Endodermal cell (in vitro differentiated cells): ENCODE data around the gene KLHL26. TPM values are rescaled to one million over a fixed set of nuclear protein-coding genes. Genes with fewer than 3 reads are reported as not detected.

Experiments
- DNase-seq: peaks from one replicate; pipeline ENCODE4 v3.0.0-alpha.2; 2017
- H3K27ac ChIP-seq: 2 replicates; pipeline ENCODE4 v1.5.1; 2013; ENCODE audit warnings: mild to moderate bottlenecking, low read depth, low read length, moderate library complexity
- H3K27me3 ChIP-seq: 2 replicates; pipeline ENCODE4 v1.6.1; 2013; ENCODE audit warnings: mild to moderate bottlenecking, low read length, moderate library complexity; ENCODE audit not compliant: insufficient read depth, control insufficient read depth, poor library complexity, severe bottlenecking
- H3K36me3 ChIP-seq: 2 replicates; pipeline ENCODE4 v1.7.0; 2013; ENCODE audit warnings: mild to moderate bottlenecking, low read length, moderate library complexity; ENCODE audit not compliant: control insufficient read depth, insufficient read depth
- H3K4me1 ChIP-seq: one replicate; pipeline ENCODE4 v1.7.0; 2013; ENCODE audit warnings: low read length; ENCODE audit not compliant: control insufficient read depth, insufficient read depth
- H3K4me3 ChIP-seq: 2 replicates; pipeline ENCODE4 v1.5.1; 2013; ENCODE audit warnings: mild to moderate bottlenecking, low read length, moderate library complexity
- H3K9ac ChIP-seq: 2 replicates; pipeline ENCODE4 v1.6.1; 2013; ENCODE audit warnings: mild to moderate bottlenecking, low read length, moderate library complexity; ENCODE audit not compliant: poor library complexity, severe bottlenecking; ENCODE audit errors: extremely low read depth
- H3K9me3 ChIP-seq: 2 replicates; pipeline ENCODE4 v1.6.1; 2013; ENCODE audit warnings: mild to moderate bottlenecking, low read length, moderate library complexity; ENCODE audit not compliant: control insufficient read depth
- H3K27ac Mint-ChIP-seq: 2 replicates; pipeline ENCODE4 v1.8.0; 2020; ENCODE audit warnings: mixed read lengths
- H3K27me3 Mint-ChIP-seq: 2 replicates; pipeline ENCODE4 v1.8.0; 2021; ENCODE audit warnings: mild to moderate bottlenecking, mixed read lengths; ENCODE audit not compliant: insufficient read depth
- H3K36me3 Mint-ChIP-seq: 2 replicates; pipeline ENCODE4 v1.8.0; 2020; ENCODE audit warnings: low read depth, mixed read lengths
- H3K4me1 Mint-ChIP-seq: 2 replicates; pipeline ENCODE4 v1.8.0; 2020; ENCODE audit warnings: mixed read lengths
- H3K4me3 Mint-ChIP-seq: 2 replicates; pipeline ENCODE4 v1.8.0; 2020; ENCODE audit warnings: mild to moderate bottlenecking, moderate library complexity, mixed read lengths
- H3K9me3 Mint-ChIP-seq: 2 replicates; pipeline ENCODE4 v1.8.0; 2020; ENCODE audit warnings: mild to moderate bottlenecking, mixed read lengths
- CTCF ChIP-seq: fragments of 200-600 bp; sonication (generic); conservative IDR thresholded peaks from 2 replicates; pipeline ENCODE4 v1.5.0; 2021; ENCODE audit warnings: antibody characterized with exemption, mild to moderate bottlenecking
- WGBS, 2 experiments: methylation state at CpG; one replicate each; pipeline versions ENCODE4 v1.1.5 to v1.1.7; 2013; ENCODE audit warnings: missing lambda C conversion rate in 2 of 2, mixed read lengths in 1 of 2; ENCODE audit not compliant: insufficient coverage in 1 of 2, insufficient read length in 1 of 2; 5-methylcytosine and 5-hydroxymethylcytosine counted together
- total RNA-seq, 2 donors: library from RNA; stranded (reverse); fragmentation: NEBNext Ultra II Directional in 1 of 2; extraction: Animal tissue kit (Norgen Biotek cat#: 25700) in 1 of 2; gene quantifications; 2 replicates in 1 of 2; 3 replicates in 1 of 2; pipeline ENCODE4 v1.2.1, GENCODE V29; 2021

KLHL26 gene
- total RNA-seq, 2 donors from 2014 or later, result 9.4 to 11.2 TPM

DNA sequence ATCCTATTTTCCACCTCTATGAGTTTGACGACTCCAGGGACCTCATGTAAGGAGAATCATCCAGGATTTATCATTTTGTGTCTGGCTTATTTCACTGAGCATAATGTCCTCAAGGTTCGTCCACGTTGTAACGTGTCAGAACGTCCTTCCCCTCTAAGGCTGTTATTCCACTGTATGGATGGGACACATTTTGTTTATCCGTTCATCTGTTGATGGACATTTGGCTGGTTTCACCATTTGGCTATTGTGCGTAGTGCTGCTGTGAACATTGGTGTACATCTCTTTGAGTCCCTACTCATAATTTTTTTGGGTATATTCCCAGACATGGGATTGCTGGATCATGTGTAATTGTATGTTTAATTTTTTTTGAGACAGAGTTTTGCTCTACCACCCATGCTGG is 68.1 kb downstream of the KLHL26 start:
- no peaks in the 10 kb centered on the region for H3K36me3 Mint-ChIP-seq
- no peaks in the 10 kb centered on the region for H3K9me3 ChIP-seq
- no peak for DNase-seq
- H3K27ac Mint-ChIP-seq, result no peak overlapping the region
- no peaks in the 10 kb centered on the region for H3K9me3 Mint-ChIP-seq
- peaks cover 9% of the 10 kb centered on the region for H3K4me1 Mint-ChIP-seq
- H3K4me1 ChIP-seq, result peaks cover 8% of the 10 kb centered on the region
- no peak overlapping the region for H3K9ac ChIP-seq
- no peaks in the 10 kb centered on the region for H3K27me3 Mint-ChIP-seq
- H3K27me3 ChIP-seq, result no peaks in the 10 kb centered on the region
- TF ChIP-seq CTCF, result no peak
- H3K27ac ChIP-seq, result no peak overlapping the region
- H3K36me3 ChIP-seq, result no peaks in the 10 kb centered on the region
- no peak overlapping the region for H3K4me3 Mint-ChIP-seq
- 95% methylated on average over 7 of the region's 7 CpGs for WGBS, 2 experiments
- H3K4me3 ChIP-seq, result no peak overlapping the region

DNA sequence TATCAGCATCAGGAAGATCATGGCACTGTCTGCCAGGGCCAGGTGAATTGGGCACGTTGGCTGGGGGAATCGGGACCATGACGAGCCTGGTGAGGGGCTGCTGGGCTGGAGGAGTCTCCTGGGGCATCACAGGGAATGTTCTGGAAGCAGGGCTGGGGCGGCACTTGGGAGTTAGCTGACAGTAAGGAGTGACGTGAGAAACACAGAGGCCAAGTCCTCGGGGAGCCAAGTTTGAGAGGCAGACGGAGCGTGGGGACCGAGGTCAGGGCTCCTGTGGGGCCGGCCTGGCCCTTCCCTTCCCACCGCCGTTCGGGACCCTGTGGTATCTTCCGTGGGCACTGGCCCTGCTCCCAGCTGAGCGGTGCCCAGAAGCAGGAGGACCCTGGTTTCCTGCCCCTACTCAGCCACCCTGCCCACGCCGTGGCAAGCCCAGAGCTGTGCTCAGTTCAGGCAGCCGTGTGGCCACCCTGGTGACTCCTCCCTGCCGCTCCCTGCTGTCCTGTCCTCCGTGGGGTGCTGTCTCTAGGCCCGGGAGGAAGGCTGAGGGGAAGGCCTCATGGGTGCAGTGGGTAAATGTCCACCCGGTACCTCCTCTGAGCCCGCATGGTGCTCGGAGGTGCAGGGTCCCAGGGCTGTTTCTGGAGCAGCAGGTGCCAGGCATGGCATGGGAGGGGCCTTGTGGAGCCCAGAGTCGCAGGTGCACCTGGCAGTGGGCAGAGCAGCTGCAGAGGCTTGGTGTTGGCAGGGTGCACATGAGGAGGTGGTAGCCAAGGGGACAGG is 71.8 kb downstream of the KLHL26 start:
- H3K36me3 ChIP-seq, result no peaks in the 10 kb centered on the region

DNA sequence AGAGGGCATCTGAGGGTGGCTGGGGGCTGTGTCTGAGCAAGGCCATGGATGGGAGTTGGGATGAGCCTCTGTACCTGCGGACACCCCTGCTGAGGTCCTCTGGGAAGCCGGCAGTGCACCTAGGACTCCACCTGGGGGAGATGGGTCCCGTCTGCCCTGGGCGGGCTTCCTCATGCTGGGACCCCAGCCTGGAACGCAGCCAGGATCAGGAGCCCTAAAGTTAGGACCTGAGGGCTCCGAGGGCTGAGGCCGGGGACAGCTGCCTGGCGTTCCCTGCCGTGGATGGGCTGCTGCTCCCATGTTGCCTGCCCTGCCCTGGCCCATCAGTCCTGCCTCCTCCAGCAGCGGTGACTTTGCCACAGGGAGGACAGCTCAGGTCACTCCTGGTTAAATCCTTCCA is 72.7 kb downstream of the KLHL26 start:
- H3K36me3 ChIP-seq, result no peaks in the 10 kb centered on the region
- Mint-ChIP-seq H3K27me3 (no peaks in the 10 kb centered on the region), H3K4me3 (no peak overlapping the region), H3K4me1 (no peaks in the 10 kb centered on the region), H3K27ac (no peak overlapping the region), H3K9me3 (no peaks in the 10 kb centered on the region), H3K36me3 (peaks cover 3% of the 10 kb centered on the region)
- H3K27ac ChIP-seq, result no peak overlapping the region
- DNase-seq, result no peak
- no peaks in the 10 kb centered on the region for H3K4me1 ChIP-seq
- TF ChIP-seq CTCF, result no peak
- no peaks in the 10 kb centered on the region for H3K27me3 ChIP-seq
- H3K9me3 ChIP-seq, result no peaks in the 10 kb centered on the region
- H3K4me3 ChIP-seq, result no peak overlapping the region
- 94 to 98% methylated on average over 8 to 10 of the region's 10 CpGs for WGBS, 2 experiments
- no peak overlapping the region for H3K9ac ChIP-seq

More for the DNA sequence above, 71.8 kb downstream of the KLHL26 start:
- Mint-ChIP-seq H3K9me3 (no peaks in the 10 kb centered on the region), H3K4me3 (no peak overlapping the region), H3K27ac (peak overlapping the region; percentile 72), H3K27me3 (no peaks in the 10 kb centered on the region), H3K4me1 (no peaks in the 10 kb centered on the region), H3K36me3 (no peaks in the 10 kb centered on the region)
- 93 to 96% methylated on average over 11 to 25 of the region's 25 CpGs for WGBS, 2 experiments
- no peaks in the 10 kb centered on the region for H3K9me3 ChIP-seq
- no peak overlapping the region for H3K9ac ChIP-seq
- no peak for TF ChIP-seq CTCF
- no peak overlapping the region for H3K4me3 ChIP-seq
- H3K4me1 ChIP-seq, result no peaks in the 10 kb centered on the region
- H3K27ac ChIP-seq, result no peak overlapping the region
- no peaks in the 10 kb centered on the region for H3K27me3 ChIP-seq
- no peak for DNase-seq
